ENCODE results near the gene ESYT1. TPM values are rescaled to one million over a fixed set of nuclear protein-coding genes. Genes with fewer than 3 reads are reported as not detected.
A peak's percentile ranks its signal among the peaks of the same experiment; 100 is the strongest.

Gene ESYT1
- total and polyA plus RNA-seq, 9 of the 15 experiments (the other 6 are each of a cell fraction or from before 2014, with no cell fraction given), result 132 to 420 (median 164) TPM

GRCh38 chr12:56150563-56150962 is 22.5 kb downstream of the ESYT1 start (continued):
- peak; percentile 100 for TF ChIP-seq NFIC (IDR thresholded peaks at IDR 0.05)

- DNase-seq (ENCODE audit: extremely low read depth in 1 of 4, low spot score in 3 of 4) (peak; percentile 56 to 81 (median 66)), ATAC-seq (peak; percentile 77), FAIRE-seq (peak; percentile 58)
- Histone ChIP-seq H3K36me3 (ENCODE audit: control insufficient read depth, insufficient read depth, low read length) (peaks cover 24% of the 10 kb centered on the region; the same call in 2 of the 3 replicates), H3K4me1 (replicated peaks in 1 of 2; ENCODE audit: control insufficient read depth in 2 of 2, insufficient read depth in 2 of 2, low read length in 2 of 2) (peaks cover 32 to 36% of the 10 kb centered on the region in 2 experiments; a peak in 4 of 5 replicates), H3K79me2 (ENCODE audit: control insufficient read depth, insufficient read depth, low read length) (peaks cover 24% of the 10 kb centered on the region), H3K9me3 (replicated peaks; ENCODE audit: control insufficient read depth, insufficient read depth, low read depth, low read length) (no peaks in the 10 kb centered on the region), H3K27ac (ENCODE audit: extremely low read depth, low read depth, low read length) (peak overlapping the region; percentile 96), H3K4me3 (peak overlapping the region; percentile 55), H4K20me1 (replicated peaks; ENCODE audit: control insufficient read depth, insufficient read depth, low read length) (0 out of 2 replicates have a peak, but pooled peaks cover 2% of the 10 kb centered on the region), H3K4me2 (ENCODE audit: insufficient read depth, low read length) (peak overlapping the region; percentile 91), H3K9me1 (ENCODE audit: control insufficient read depth, insufficient read depth, low read length) (no peaks in the 10 kb centered on the region), H2AFZ (ENCODE audit: low read depth, low read length) (peak overlapping the region; percentile 89), H3K27me3 (ENCODE audit: control insufficient read depth in 2 of 2, insufficient read depth in 2 of 2, low read length in 2 of 2) (no peaks in the 10 kb centered on the region), H3K9ac (ENCODE audit: insufficient read depth in 1 of 2, low read depth in 2 of 2, low read length in 2 of 2) (peak overlapping the region; percentile 88 to 91)
- 1% methylated on average over 12 of the region's 12 CpGs for WGBS (ENCODE audit: insufficient coverage, low coverage, missing lambda C conversion rate)
- ChIA-PET POLR2A (interaction anchor here (0.6 to 1.8 kb wide), 11 partner anchors 8 to 38 kb away, joined by 3 to 13 read pairs (median 3); partner anchors contain the start of genes SMARCC2 and ZC3H10), CTCF (ENCODE audit: low intra/inter-chr PET ratio) (no interaction called here)
- TSS peak; percentile 96 for BruUV-seq (replicated peaks)
- intact Hi-C loops (cut with micrococcal nuclease), result no loop called here
- in situ Hi-C loops (cut with MboI), result no loop called here
- TF ChIP-seq CTCF (IDR thresholded peaks at IDR 0.05 in 2 of 3, conservative IDR thresholded peaks at IDR 0.05 in 1 of 3; ENCODE audit: insufficient read depth in 2 of 3, low read depth in 1 of 3, low read length in 3 of 3), result peak; percentile 34 to 67 (median 50)
- peak; percentile 66 for TF ChIP-seq MAX (CRISPR knock-in tag; IDR thresholded peaks at IDR 0.05)
- peak; percentile 32; the same call in 1 of the 2 replicates for TF ChIP-seq ZBTB7A (IDR thresholded peaks at IDR 0.05; ENCODE audit: borderline replicate concordance, control insufficient read depth, low read depth, low read length)
- no peak for TF ChIP-seq ZNF124 (CRISPR knock-in tag; IDR thresholded peaks at IDR 0.05)
- TF ChIP-seq JUN (IDR thresholded peaks at IDR 0.05; ENCODE audit: borderline replicate concordance, low read depth, low read length), result no peak
- TF ChIP-seq JUN (CRISPR knock-in tag; IDR thresholded peaks at IDR 0.05; ENCODE audit: borderline replicate concordance), result no peak
- TF ChIP-seq CBX2 (IDR thresholded peaks at IDR 0.05; ENCODE audit: insufficient read depth, low read length, poor library complexity, severe bottlenecking), result no peak
- no peak for TF ChIP-seq CBX3 (IDR thresholded peaks at IDR 0.05; ENCODE audit: borderline replicate concordance in 1 of 2, low read length in 2 of 2)
- no peak for TF ChIP-seq NCOA1 (IDR thresholded peaks at IDR 0.05; ENCODE audit: low read depth)
- no peak for TF ChIP-seq SAFB (IDR thresholded peaks at IDR 0.05; ENCODE audit: borderline replicate concordance, low read depth, low read length)
- no peak for TF ChIP-seq SMAD2 (IDR thresholded peaks at IDR 0.05; ENCODE audit: low read depth, low read length)
- no peak for TF ChIP-seq SRSF3 (IDR thresholded peaks at IDR 0.05; ENCODE audit: insufficient read depth, low read length)
- no peak for TF ChIP-seq ZNF609 (CRISPR knock-in tag; IDR thresholded peaks at IDR 0.05; ENCODE audit: borderline replicate concordance)
Measured at GRCh38 chr12:56151672-56152131, 23.6 kb downstream of the ESYT1 start.

All from K562 (cell line).